Muscle of back (tissue), 11 donors: ENCODE measurements around the gene FOXO3. TPM values are rescaled to one million over a fixed set of nuclear protein-coding genes. Genes with fewer than 3 reads are reported as not detected.
"Not testable (repeated sequence)": the region's sequence is repeated elsewhere in the genome, so short reads cannot be mapped to it uniquely, and the experiment has no call there.

ENCODE experiments used
- DNase-seq, 3 donors: peaks; one replicate each; pipeline versions ENCODE4 v3.0.0 to v3.0.0-alpha.2; 2013
- polyA plus RNA-seq, 10 donors: library from polyadenylated mRNA; unstranded; fragments of 120-200 nt; gene quantifications; one replicate each; pipeline ENCODE4 v1.2.1, GENCODE V29; 2013; ENCODE audit not compliant: insufficient read length in 10 of 10

Gene FOXO3
- polyA plus RNA-seq, 10 donors, result 28.4 to 38.2 (median 33.1) TPM

GRCh38 chr6:108677894-108678293, 117.2 kb downstream of the FOXO3 start:
- no peak for DNase-seq

DNA sequence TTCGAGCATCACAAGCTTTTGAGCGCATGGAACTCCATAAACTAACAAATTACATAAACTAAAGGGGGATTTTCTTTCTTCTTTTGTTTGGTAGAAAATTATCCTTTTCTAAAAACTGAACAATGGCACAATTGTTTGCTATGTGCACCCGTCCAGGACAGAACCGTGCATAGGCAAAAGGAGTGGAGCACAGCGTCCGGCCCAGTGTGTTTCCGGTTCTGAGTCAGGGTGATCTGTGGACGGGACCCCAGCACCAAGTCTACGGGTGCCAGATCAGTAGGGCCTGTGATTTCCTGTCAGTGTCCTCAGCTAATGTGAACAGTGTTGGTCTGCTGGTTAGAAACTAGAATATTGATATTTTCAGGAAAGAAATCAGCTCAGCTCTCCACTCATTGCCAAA, 119.6 kb downstream of the FOXO3 start:
- not testable (repeated sequence) for DNase-seq

GRCh38 chr6:108681721-108682120, 121.0 kb downstream of the FOXO3 start:
- DNase-seq, result not testable (repeated sequence)

GRCh38 chr6:108682383-108683119, 121.8 kb downstream of the FOXO3 start:
- not testable (repeated sequence) for DNase-seq

DNA sequence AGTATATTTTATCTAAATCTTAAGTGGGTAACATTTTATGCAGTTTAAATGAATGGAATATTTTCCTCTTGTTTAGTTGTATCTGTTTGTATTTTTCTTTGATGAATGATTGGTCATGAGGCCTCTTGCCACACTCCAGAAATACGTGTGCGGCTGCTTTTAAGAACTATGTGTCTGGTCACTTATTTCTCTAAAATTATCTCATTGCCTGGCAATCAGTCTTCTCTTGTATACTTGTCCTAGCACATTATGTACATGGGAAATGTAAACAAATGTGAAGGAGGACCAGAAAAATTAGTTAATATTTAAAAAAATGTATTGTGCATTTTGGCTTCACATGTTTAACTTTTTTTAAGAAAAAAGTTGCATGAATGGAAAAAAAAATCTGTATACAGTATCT, 123.3 kb downstream of the FOXO3 start:
- DNase-seq, result not testable (repeated sequence)

- peak in 1 of 3 donors; percentile 45 for DNase-seq
Measured at GRCh38 chr6:108684771-108685329, 124.1 kb downstream of the FOXO3 start.

DNA sequence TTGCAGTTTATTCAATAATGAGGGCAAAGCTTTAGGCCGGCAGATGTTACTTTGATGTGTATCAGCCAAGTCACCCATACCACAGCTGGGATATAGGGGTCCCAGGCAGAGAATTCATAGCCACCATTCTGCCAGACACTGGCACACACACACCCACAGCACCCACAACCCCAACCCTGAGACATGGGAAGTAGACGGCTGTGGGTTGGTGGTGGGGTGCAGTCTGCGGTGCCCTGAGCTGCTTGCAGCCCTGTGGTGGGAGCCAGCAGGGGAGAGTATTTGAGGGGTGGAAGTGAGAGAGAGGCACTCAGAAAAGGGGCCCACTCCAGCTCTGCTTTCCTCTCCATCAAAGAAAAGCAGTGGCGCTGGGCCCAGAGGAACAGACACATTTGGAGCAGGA, 125.3 kb downstream of the FOXO3 start:
- DNase-seq, result no peak

- no peak for DNase-seq
Measured at GRCh38 chr6:108686896-108687295, 126.2 kb downstream of the FOXO3 start.

DNA sequence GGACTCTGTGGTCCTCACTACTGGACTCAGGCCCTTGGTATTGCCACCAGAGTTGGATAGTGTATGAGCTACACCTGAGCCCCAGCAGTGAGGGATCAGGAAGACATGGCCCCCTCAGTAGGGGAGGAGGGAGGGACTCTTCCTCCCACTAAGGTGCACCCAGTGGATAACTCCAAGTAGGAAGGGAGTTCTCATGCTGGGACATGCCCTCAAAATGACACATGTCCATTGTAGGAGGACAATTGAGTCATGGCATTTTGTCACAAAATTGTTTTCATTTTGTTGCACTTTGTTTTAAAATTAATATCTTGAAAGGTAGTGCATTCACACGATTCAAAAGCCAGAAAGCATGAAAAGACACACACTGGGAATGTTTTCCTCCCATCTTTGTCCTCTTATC, 127.2 kb downstream of the FOXO3 start:
- no peak for DNase-seq

DNA sequence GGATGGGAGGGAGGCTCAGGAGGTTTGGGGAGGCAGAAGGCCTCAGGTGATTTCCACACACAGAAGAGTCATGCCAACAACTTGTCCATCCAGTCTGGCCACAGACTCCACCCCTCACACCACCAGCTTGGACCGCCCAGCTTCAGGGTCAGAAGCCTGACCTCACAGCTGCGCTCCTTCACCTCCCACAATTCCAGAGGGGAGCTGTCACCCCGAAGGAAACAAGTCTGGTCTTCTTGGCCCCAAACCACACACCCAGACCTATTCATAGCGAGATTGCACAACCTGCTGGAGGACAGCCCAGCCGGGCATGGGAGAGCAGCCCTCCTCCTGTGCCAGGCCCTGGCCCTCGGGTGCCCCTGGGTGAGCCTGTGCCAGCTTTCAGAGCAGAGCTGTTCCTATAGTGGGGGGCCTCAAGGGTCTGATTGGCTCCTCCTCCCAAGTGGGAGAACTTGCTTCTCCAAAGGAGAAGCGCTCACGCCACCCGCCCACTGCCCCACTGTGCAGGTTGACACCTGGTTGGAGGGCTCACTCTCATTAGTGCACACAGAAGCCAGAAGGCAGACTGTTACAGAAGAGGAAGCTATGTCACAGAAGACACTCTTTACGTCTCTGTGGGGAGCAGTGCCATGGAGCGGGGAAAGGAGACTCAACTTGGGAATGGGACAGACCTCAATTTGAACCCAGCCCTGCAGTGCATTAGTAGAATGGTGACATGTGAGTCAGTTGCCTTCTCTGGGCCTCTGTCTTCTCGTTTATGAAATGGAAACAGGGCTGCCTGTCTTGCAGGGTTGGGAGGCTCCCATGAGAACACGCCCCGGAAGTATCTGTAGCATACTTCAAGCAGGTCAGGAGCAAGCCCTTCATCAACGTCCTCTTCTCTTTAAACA, 128.8 kb downstream of the FOXO3 start:
- no peak for DNase-seq

- no peak for DNase-seq
Measured at GRCh38 chr6:108690326-108691049, 129.8 kb downstream of the FOXO3 start.

DNA sequence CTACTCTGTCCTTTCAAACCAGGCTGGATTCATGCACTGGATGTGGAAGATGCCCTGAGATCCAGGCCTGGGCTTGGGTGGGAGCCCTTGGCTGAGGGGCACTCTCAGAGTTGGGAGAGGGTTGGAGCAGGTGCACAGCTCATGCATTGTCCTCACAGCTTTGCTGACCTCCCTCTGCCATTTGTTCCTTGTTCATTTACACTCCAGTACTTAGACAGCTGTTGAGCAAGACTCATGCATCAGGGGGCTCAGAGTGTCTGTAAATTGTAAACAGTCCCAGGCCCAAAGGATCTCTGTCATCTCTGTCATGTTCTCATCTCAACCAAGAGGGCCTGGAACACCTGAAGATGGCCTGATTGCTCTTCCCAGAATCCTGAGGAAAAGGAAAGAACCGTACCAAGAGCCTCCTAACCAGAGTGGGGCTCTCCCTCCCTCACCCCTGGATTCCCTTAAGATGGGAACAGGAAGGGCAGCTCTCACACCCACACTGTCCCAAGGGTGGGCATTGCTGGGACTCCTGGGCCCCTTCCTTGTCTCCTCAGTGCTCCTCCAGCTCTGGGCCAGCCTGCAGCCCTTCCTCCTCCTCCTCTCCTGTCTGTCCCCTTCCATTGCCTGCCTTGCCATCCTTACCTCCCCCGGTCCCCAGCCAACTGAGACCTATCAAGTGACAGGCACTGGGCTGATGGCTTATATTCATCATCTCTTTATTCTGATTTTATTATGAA, 132.9 kb downstream of the FOXO3 start:
- no peak for DNase-seq

GRCh38 chr6:108694816-108695215, 134.1 kb downstream of the FOXO3 start:
- no peak for DNase-seq

DNA sequence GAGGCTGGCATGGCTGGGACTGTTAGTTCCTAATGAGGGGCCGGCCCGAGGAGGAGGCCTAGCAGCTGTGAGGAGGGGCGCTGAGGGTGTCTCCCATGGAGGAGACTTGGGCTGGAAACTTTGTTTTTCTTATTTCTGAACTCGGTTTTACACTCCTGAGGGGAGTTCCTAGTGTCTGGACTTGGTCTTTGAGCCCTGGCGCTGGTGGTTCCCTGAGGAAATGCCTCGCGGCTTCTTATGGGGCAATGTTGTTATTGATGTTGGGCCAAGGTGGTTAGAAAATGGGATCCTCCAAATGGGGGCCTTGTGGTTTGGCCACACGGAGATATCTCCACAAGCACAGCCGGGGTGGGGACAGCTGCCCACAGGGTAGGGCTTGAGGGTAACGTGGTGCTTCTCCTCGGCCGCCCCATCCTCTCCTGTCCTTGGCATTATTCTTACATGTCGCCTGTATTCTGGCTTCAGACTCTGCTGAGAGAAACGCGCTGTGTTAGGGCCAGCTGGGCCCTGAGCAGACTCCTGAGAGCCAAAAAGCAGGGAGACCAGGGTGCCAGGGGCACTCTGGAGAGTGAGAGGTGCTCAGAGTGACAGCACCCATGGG, 136.9 kb downstream of the FOXO3 start:
- DNase-seq, result no peak

GRCh38 chr6:108698593-108699289, 138.0 kb downstream of the FOXO3 start:
- DNase-seq, result no peak

DNA sequence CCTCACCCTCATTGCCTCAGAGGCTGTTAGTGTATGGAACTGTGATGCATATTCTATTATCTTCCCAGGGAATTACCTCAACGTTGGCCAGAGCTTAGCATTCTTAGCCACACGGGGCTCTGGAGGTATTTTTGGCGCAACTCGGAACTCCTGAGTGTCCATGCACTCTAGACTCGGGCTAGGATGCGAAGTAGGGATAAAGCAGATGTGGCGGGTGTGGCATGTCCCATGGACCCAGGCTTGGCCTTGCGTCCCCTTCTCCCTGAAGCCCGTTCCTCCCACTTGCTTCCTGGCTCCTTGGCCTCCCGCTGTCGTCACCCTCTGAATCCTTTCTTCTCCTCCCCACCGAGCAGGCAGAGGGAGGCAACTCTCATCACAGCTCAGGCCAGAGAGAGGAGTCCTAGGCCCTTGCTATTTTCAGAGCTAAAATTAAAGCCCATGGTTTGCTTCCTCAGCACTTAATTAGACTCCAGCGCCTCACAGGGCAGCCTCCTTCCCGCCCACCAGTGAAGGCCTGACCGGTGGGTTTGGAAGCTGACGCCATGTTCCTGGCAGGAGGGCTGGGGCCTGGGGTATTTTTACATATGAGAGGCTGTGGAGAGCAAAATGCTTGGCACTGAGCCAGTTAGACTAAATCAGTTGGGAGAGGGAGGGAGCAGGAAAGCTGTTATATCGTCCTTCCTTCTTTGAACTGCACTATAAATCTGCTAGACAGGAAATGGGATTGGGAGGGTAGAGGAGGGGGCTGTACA, 138.7 kb downstream of the FOXO3 start:
- peak in 2 of 3 donors; percentile 66 to 85 for DNase-seq

GRCh38 chr6:108702106-108702851, 141.6 kb downstream of the FOXO3 start:
- no peak for DNase-seq

GRCh38 chr6:108706649-108707048, 145.9 kb downstream of the FOXO3 start:
- no peak for DNase-seq
